HG02884 (cell line): ENCODE measurements around the gene PAIP2B.

Experiments
- ATAC-seq: cut with Tn5 transposase; IDR thresholded peaks from one replicate; pipeline ENCODE4 v1.9.1; 2021; ENCODE audit warnings: mild to moderate bottlenecking, moderate library complexity; ENCODE audit not compliant: unreplicated experiment

Gene PAIP2B

GRCh38 chr2:71154279-71154678, 72.6 kb downstream of the PAIP2B start:
- ATAC-seq, result no peak

DNA sequence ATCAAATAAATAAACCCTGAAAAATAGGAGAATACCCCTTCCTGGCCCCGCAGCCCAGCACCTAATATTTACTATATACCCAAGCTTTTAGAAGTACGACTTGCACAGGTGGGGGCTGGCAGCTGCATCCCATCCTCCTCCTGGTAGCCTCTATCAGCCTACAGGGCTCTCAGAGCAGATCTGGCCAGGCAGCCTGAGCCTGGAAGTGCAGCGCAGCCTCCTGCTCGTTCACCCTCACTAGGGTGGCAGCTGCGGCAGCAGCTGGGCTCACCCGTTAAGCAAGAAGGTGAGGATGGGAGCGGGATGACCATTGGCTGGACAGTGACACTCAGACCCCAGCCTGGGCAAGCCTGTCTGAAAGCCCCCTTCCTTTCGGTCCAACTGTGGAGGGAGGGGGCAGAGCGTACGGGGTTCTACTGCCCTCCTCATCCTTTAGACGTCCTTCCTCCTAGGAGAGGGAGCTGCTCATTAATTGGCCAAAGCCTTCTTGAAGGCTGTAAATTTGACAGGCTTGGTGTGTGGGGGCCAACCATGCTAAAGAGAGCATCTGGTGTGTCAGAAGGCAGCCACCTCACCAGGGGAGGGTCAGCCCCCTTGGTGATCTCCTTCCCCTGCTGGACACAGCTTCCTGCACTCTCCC, 73.2 kb downstream of the PAIP2B start:
- ATAC-seq, result no peak

GRCh38 chr2:71151620-71152019, 75.3 kb downstream of the PAIP2B start:
- ATAC-seq, result no peak

- no peak for ATAC-seq
Observed at GRCh38 chr2:71150082-71150816, 76.7 kb downstream of the PAIP2B start.

DNA sequence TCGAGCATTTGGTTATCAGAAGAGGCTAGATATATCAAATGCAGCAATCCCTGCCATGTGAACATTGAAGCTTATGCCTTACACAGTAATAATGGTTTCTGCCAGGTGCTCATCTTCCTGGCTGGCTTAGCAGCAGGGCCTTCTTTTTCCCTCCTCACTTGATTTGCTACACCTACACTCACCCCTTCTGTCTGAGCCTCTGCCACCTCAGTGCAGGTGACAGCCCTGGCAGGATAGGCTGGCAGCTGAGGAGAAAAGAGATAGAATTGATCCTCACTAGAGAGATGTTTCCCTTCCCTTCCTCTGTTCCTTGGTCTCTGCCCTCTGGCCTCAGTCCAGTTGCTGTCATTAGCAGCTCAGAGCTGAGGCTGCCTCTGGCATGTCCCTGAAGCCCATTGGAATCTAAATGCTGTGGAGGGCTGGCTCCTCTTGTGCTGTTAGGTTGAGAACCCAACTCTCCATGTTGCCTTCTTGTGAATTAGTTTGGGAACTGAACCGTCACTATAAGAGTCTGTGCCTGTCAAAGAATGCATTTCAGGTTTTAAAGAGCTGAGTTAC, 78.3 kb downstream of the PAIP2B start:
- ATAC-seq, result no peak

- ATAC-seq, result no peak
Observed at GRCh38 chr2:71143782-71144181, 83.1 kb downstream of the PAIP2B start.

GRCh38 chr2:71136174-71136573, 90.7 kb downstream of the PAIP2B start:
- no peak for ATAC-seq

DNA sequence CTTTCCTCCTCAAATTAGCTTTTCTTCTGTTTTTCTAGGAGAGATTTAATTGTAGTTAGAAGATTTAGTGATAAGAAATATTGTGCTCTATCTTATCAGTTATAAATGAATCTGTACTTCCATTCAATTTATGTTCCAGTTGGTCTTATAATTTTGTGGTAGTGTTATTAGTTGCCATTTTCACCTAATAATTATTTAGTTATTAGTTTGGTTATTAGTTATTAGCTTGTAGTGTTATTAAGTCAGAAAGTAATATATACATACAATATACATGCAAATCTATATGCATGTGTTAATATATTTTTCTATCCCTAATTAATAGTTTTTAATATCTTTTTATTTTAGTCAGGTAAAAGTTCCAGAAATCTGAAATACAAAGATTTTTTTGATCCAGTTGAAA, 93.3 kb downstream of the PAIP2B start:
- no peak for ATAC-seq
